H1 (cell line): ENCODE measurements around the gene SCYL3. TPM values are rescaled to one million over a fixed set of nuclear protein-coding genes. Genes with fewer than 3 reads are reported as not detected.

Source experiments
- CTCF ChIA-PET: fragments of 300-600 bp; sonication (Branson Sonifier 250); formaldehyde crosslinking; loops from one replicate; lab custom pipeline; 2021; ENCODE audit not compliant: partially characterized antibody; lab: Charles Lee
- POLR2A ChIA-PET: fragments of 300-600 bp; sonication (Branson Sonifier 250); formaldehyde crosslinking; loops from one replicate; lab custom pipeline; 2021; ENCODE audit warnings: inconsistent platforms; ENCODE audit not compliant: partially characterized antibody; lab: Charles Lee
- DNase-seq, 2 experiments: peaks; one replicate each; pipeline versions ENCODE4 v3.0.0 to v3.0.0-alpha.2; 2010 to 2022; ENCODE audit warnings: low spot score in 2 of 2, low read depth in 1 of 2, mixed read lengths in 1 of 2
- FAIRE-seq: peaks from 2 replicates; lab custom pipeline; 2011; peaks lifted over from hg19 to GRCh38; lab: Jason Lieb, UNC
- H2AFZ ChIP-seq: 2 replicates; pipeline ENCODE4 v1.8.1; 2012; ENCODE audit warnings: low read length, inconsistent platforms
- H2AK5ac ChIP-seq: 2 replicates; pipeline ENCODE4 v1.6.1; 2013; ENCODE audit warnings: low read depth, low read length
- H2BK120ac ChIP-seq: replicated peaks from 2 replicates; pipeline ENCODE3; 2013; ENCODE audit warnings: low read depth, low read length, inconsistent platforms
- H2BK12ac ChIP-seq: 2 replicates; pipeline ENCODE4 v1.6.1; 2013; ENCODE audit warnings: low read depth, low read length
- H2BK15ac ChIP-seq: 2 replicates; pipeline ENCODE4 v1.6.1; 2013; ENCODE audit warnings: low read length
- H2BK20ac ChIP-seq: 2 replicates; pipeline ENCODE4 v1.6.1; 2013; ENCODE audit warnings: low read length
- H2BK5ac ChIP-seq: 2 replicates; pipeline ENCODE4 v1.6.1; 2013; ENCODE audit warnings: low read depth, low read length
- H3K14ac ChIP-seq: 2 replicates; pipeline ENCODE4 v1.6.1; 2013; ENCODE audit warnings: inconsistent platforms; ENCODE audit not compliant: insufficient read length
- H3K18ac ChIP-seq: 2 replicates; pipeline ENCODE4 v1.6.1; 2013; ENCODE audit warnings: low read length; ENCODE audit errors: extremely low read depth
- H3K23ac ChIP-seq: 2 replicates; pipeline ENCODE4 v1.6.1; 2013; ENCODE audit warnings: inconsistent platforms; ENCODE audit not compliant: insufficient read length
- H3K23me2 ChIP-seq: 2 replicates; pipeline ENCODE4 v1.6.1; 2013; ENCODE audit warnings: low read depth, low read length
- H3K27ac ChIP-seq: 2 replicates; pipeline ENCODE4 v1.6.1; 2011; ENCODE audit warnings: low read depth, low read length, inconsistent platforms
- H3K27me3 ChIP-seq, 4 experiments: replicated peaks in 1 of 4; 1 replicate in 1 of 4; 2 replicates in 3 of 4; pipeline versions ENCODE4 v1.6.1 to v1.8.1; 2011 to 2013; ENCODE audit warnings: low read length in 3 of 4, mild to moderate bottlenecking in 3 of 4, inconsistent platforms in 2 of 4, mixed read lengths in 2 of 4, moderate library complexity in 1 of 4; ENCODE audit not compliant: control insufficient read depth in 3 of 4, insufficient read depth in 3 of 4; ENCODE audit errors: extremely low read depth in 1 of 4
- H3K36me3 ChIP-seq, 4 experiments: 2 replicates each; pipeline versions ENCODE4 v1.6.1 to v1.8.1; 2011 to 2013; ENCODE audit warnings: mild to moderate bottlenecking in 4 of 4, low read length in 3 of 4, moderate library complexity in 2 of 4, control low read depth in 1 of 4, inconsistent platforms in 1 of 4; ENCODE audit not compliant: insufficient read depth in 4 of 4, control insufficient read depth in 2 of 4
- H3K4ac ChIP-seq: replicated peaks from 2 replicates; pipeline ENCODE3; 2013; ENCODE audit warnings: low read length, low read depth, mixed read lengths, inconsistent platforms; ENCODE audit not compliant: insufficient read length
- H3K4me1 ChIP-seq, 4 experiments: replicated peaks in 1 of 4; 1 replicate in 1 of 4; 2 replicates in 3 of 4; pipeline versions ENCODE4 v1.6.1 to v1.8.1; 2011 to 2013; ENCODE audit warnings: low read length in 3 of 4, inconsistent platforms in 2 of 4, mixed read lengths in 1 of 4; ENCODE audit not compliant: insufficient read depth in 4 of 4, control insufficient read depth in 3 of 4
- H3K4me2 ChIP-seq, 2 experiments: 2 replicates each; pipeline versions ENCODE4 v1.6.1 to v1.8.1; 2011 to 2013; ENCODE audit warnings: low read depth in 2 of 2, low read length in 2 of 2, control low read depth in 1 of 2, inconsistent platforms in 1 of 2, mild to moderate bottlenecking in 1 of 2; ENCODE audit not compliant: insufficient read depth in 1 of 2
- H3K4me3 ChIP-seq, 4 experiments: fragments of 200-600, 300-600 bp in 1 of 4; sonication (generic), shearing (Covaris generic), sonication (Bioruptor Twin) in 1 of 4; 2 replicates each; pipeline versions ENCODE4 v1.5.1 to v1.8.1; 2011 to 2016; ENCODE audit warnings: low read length in 4 of 4, low read depth in 3 of 4, control low read depth in 2 of 4, inconsistent platforms in 2 of 4, mild to moderate bottlenecking in 2 of 4, mixed read lengths in 1 of 4, moderate library complexity in 1 of 4; ENCODE audit not compliant: insufficient read depth in 2 of 4; ENCODE audit errors: extremely low read depth in 1 of 4
- H3K56ac ChIP-seq: replicated peaks from 2 replicates; pipeline ENCODE3; 2013; ENCODE audit warnings: low read depth, mild to moderate bottlenecking, mixed read lengths, low read length, inconsistent platforms; ENCODE audit not compliant: insufficient read length
- H3K79me1 ChIP-seq: 2 replicates; pipeline ENCODE4 v1.6.1; 2013; ENCODE audit warnings: low read depth, low read length, control low read depth
- H3K79me2 ChIP-seq, 2 experiments: 2 replicates each; pipeline versions ENCODE4 v1.6.1 to v1.8.1; 2012 to 2013; ENCODE audit warnings: low read length in 2 of 2, mild to moderate bottlenecking in 2 of 2, inconsistent platforms in 1 of 2; ENCODE audit not compliant: insufficient read depth in 2 of 2, control insufficient read depth in 1 of 2
- H3K9ac ChIP-seq, 4 experiments: replicated peaks in 1 of 4; 1 replicate in 1 of 4; 2 replicates in 3 of 4; pipeline versions ENCODE4 v1.6.1 to v1.8.1; 2011 to 2013; ENCODE audit warnings: low read depth in 3 of 4, low read length in 3 of 4, control low read depth in 2 of 4, mild to moderate bottlenecking in 2 of 4, moderate library complexity in 2 of 4, inconsistent platforms in 1 of 4; ENCODE audit errors: extremely low read depth in 1 of 4
- H3K9me3 ChIP-seq, 2 experiments: 2 replicates each; pipeline versions ENCODE4 v1.6.1 to v1.8.1; 2012 to 2013; ENCODE audit warnings: mild to moderate bottlenecking in 2 of 2, moderate library complexity in 2 of 2, control low read depth in 1 of 2, inconsistent platforms in 1 of 2, low read depth in 1 of 2, low read length in 1 of 2, mixed read lengths in 1 of 2; ENCODE audit not compliant: insufficient read depth in 2 of 2
- H4K20me1 ChIP-seq, 2 experiments: replicated peaks in 1 of 2; 2 replicates each; pipeline versions ENCODE3 to v1.8.1; 2011 to 2013; ENCODE audit warnings: inconsistent platforms in 2 of 2, low read length in 2 of 2, mild to moderate bottlenecking in 1 of 2; ENCODE audit not compliant: insufficient read depth in 2 of 2, control insufficient read depth in 1 of 2
- H4K5ac ChIP-seq: 2 replicates; pipeline ENCODE4 v1.6.1; 2013; ENCODE audit warnings: low read length, low read depth, mixed read lengths, inconsistent platforms; ENCODE audit not compliant: insufficient read length
- H4K8ac ChIP-seq: 2 replicates; pipeline ENCODE4 v1.8.0; 2013; ENCODE audit warnings: mild to moderate bottlenecking, moderate library complexity, low read length, inconsistent platforms; ENCODE audit not compliant: insufficient read depth; ENCODE audit errors: extremely low read depth
- H4K91ac ChIP-seq: replicated peaks from 2 replicates; pipeline ENCODE3; 2013; ENCODE audit warnings: low read length, mixed read lengths, inconsistent platforms; ENCODE audit not compliant: insufficient read length
- CREB1 ChIP-seq: IDR thresholded peaks from 2 replicates; pipeline ENCODE4 v1.6.1; 2012; ENCODE audit warnings: inconsistent platforms
- GABPA ChIP-seq: IDR thresholded peaks from 2 replicates; pipeline ENCODE4 v1.6.1; 2011; ENCODE audit warnings: mild to moderate bottlenecking, low read length, moderate library complexity, borderline replicate concordance; ENCODE audit not compliant: insufficient read depth
- RXRA ChIP-seq: IDR thresholded peaks from 2 replicates; pipeline ENCODE4 v1.6.1; 2011; ENCODE audit warnings: low read depth, mild to moderate bottlenecking, low read length, moderate library complexity; ENCODE audit not compliant: insufficient read depth
- WGBS, 2 experiments: shearing (Covaris generic) in 1 of 2; methylation state at CpG; one replicate each; pipeline versions ENCODE4 v1.1.6 to v1.1.7; 2013 to 2015; ENCODE audit warnings: low lambda C conversion rate in 2 of 2, mixed read lengths in 2 of 2, inconsistent platforms in 1 of 2, low coverage in 1 of 2, missing lambda C conversion rate in 1 of 2; ENCODE audit not compliant: insufficient replicate concordance in 2 of 2, insufficient coverage in 1 of 2, insufficient read length in 1 of 2; ENCODE audit errors: extremely low coverage in 1 of 2, missing lambda C conversion rate in 1 of 2; 5-methylcytosine and 5-hydroxymethylcytosine counted together
- polyA plus RNA-seq, 7 experiments: library from polyadenylated mRNA; depleted of rRNA in 3 of 7; stranded (reverse) in 5 of 7; unstranded in 2 of 7; fragments of >200 nt in 5 of 7; fragments of 200-250 nt in 2 of 7; gene quantifications; 1 replicate in 5 of 7; 2 replicates in 1 of 7; 4 replicates in 1 of 7; pipeline versions ENCODE4 v1.2.1 to v1.2.3, GENCODE V29; 2011 to 2013; ENCODE audit warnings: missing spikeins in 2 of 7, mixed read lengths in 2 of 7
- total RNA-seq: library from RNA; stranded (reverse); fragmentation: NEBNext Ultra II Directional; extraction: Animal tissue kit (Norgen Biotek cat#: 25700); gene quantifications from 2 replicates; pipeline ENCODE4 v1.2.1, GENCODE V29; 2021

SCYL3 gene
- total and polyA plus RNA-seq, 2 of the 8 experiments (the other 6 are each of a cell fraction or from before 2014, with no cell fraction given): 2.7 to 5.3 TPM

- no peak overlapping the region for H2BK20ac ChIP-seq
- H4K20me1 ChIP-seq: no peaks in the 10 kb centered on the region
- H3K79me2 ChIP-seq: no peaks in the 10 kb centered on the region
- H3K14ac ChIP-seq: no peak overlapping the region
- ChIA-PET POLR2A (no interaction called here), CTCF (no interaction called here)
- H4K5ac ChIP-seq: no peak overlapping the region
- no peak overlapping the region for H2BK120ac ChIP-seq
- H3K36me3 ChIP-seq: no peaks in the 10 kb centered on the region
- H3K18ac ChIP-seq: no peak overlapping the region
- H3K79me1 ChIP-seq: no peaks in the 10 kb centered on the region
- no peak overlapping the region for H3K4me2 ChIP-seq
- no peak overlapping the region for H2BK5ac ChIP-seq
- FAIRE-seq (no peak), DNase-seq (no peak)
- H3K4me3 ChIP-seq: no peak overlapping the region
- no peak overlapping the region for H3K4ac ChIP-seq
- H3K23me2 ChIP-seq: no peaks in the 10 kb centered on the region
- H2BK15ac ChIP-seq: no peak overlapping the region
- H3K4me1 ChIP-seq: no peaks in the 10 kb centered on the region
- no peak overlapping the region for H2BK12ac ChIP-seq
- H3K23ac ChIP-seq: no peak overlapping the region
- H4K8ac ChIP-seq: no peak overlapping the region
- no peak overlapping the region for H4K91ac ChIP-seq
- H3K9me3 ChIP-seq: no peaks in the 10 kb centered on the region
- no peaks in the 10 kb centered on the region for H3K27me3 ChIP-seq
- H3K27ac ChIP-seq: no peak overlapping the region
- H3K9ac ChIP-seq: no peak overlapping the region
- no peak overlapping the region for H2AK5ac ChIP-seq
- H3K56ac ChIP-seq: no peak overlapping the region
- no peak overlapping the region for H2AFZ ChIP-seq
- WGBS, 2 experiments: 84% methylated on average over 7 of the region's 7 CpGs; no CpG with 5 or more reads in 1 of the 2 experiments
- no peak for TF ChIP-seq CREB1
- TF ChIP-seq GABPA: no peak
- TF ChIP-seq RXRA: no peak
Observed at GRCh38 chr1:169933984-169934725, 40.5 kb upstream of the SCYL3 start.
